Measurements from ENCODE around the gene CT45A9.
"Not testable (repeated sequence)": the region's sequence is repeated elsewhere in the genome, so short reads cannot be mapped to it uniquely, and the experiment has no call there.

CT45A9 gene, protein sequence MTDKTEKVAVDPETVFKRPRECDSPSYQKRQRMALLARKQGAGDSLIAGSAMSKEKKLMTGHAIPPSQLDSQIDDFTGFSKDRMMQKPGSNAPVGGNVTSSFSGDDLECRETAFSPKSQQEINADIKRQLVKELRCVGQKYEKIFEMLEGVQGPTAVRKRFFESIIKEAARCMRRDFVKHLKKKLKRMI

DNA sequence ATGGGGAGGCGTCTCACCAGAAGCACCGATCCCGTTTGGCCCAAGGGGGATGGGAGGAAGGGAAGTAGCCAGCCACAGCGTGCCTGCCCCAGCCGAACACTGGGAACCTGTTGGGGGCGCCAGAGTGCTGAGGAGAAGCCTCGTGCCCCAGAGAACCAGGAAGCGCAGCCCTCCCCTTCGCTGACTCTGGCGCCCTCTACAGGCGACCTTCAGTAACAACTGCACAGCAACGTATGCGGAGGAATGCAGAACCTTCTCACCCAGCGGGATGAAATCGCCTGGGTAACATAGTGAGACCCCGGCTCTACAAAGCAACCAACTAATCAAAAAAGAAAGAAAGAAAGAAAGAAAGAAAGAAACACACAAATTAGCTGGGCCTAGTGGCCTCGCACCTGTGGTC lies at the start of gene CT45A9:
TSS of gene CT45A9 (minus strand) at position 101 of the 400 bp plus-strand sequence. CDS start 3,751 bp downstream, outside the sequence.
- H3K36me3 ChIP-seq; H3K27me3 ChIP-seq; H3K4me3 ChIP-seq (ENCODE audit: low read depth in 1 of 2, low read length in 1 of 2); H3K27ac ChIP-seq; H3K4me1 ChIP-seq (ENCODE audit: control insufficient read depth in 1 of 2, insufficient read depth in 1 of 2, low read depth in 1 of 2, low read length in 1 of 2); H3K9me3 ChIP-seq: not testable (repeated sequence)

DNA sequence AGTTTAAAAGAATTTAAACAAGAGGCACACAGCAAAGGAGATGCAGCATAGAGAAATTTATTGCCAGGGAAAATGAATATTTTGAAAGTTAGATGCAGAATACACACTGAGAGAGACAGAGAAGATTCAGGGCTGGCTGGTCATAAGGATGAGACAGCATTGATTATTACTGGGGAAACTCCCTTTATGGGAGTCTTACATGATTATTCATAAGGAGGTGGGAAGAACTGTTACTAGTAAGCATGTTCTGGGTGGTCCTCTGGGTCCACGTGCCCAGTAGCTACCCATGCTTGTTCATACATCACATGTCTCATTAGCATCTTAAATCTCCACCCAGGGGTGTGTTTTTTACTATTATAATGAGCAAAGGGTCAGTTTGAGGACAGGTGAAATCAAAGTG lies 48.9 kb upstream of the CT45A9 start:
- H3K4me1 ChIP-seq (ENCODE audit: control insufficient read depth in 1 of 2, insufficient read depth in 1 of 2, low read depth in 1 of 2, low read length in 1 of 2); H3K27ac ChIP-seq; H3K9me3 ChIP-seq; H3K4me3 ChIP-seq (ENCODE audit: low read depth in 1 of 2, low read length in 1 of 2); H3K27me3 ChIP-seq; H3K36me3 ChIP-seq: not testable (repeated sequence)

DNA sequence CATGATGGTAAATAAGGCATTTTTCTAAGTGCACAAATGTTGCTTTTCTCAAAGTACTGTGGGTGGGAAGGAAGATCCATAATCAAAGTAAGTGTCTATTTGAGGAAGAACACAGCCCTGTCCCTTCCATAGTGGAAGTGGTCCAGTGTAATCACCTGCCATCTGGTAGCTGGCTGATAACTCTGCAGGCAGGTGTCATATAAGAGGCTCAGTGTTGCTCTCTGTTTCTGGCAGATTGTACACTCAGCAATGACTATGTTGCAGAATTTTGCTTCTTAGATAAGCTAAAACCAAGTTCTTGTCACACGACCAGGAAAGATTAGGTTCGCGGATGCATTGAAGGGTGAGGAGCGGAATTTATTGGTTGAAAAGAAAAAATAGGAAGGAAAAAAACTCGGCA lies 42.8 kb upstream of the CT45A9 start:
- Histone ChIP-seq H3K4me1 (ENCODE audit: control insufficient read depth in 1 of 2, insufficient read depth in 1 of 2, low read depth in 1 of 2, low read length in 1 of 2) (no peaks in the 10 kb centered on the region), H3K27me3 (no peaks in the 10 kb centered on the region), H3K36me3 (no peaks in the 10 kb centered on the region), H3K4me3 (ENCODE audit: low read depth in 1 of 2, low read length in 1 of 2) (no peak overlapping the region), H3K9me3 (no peaks in the 10 kb centered on the region), H3K27ac (no peak overlapping the region)
- TF ChIP-seq, protein P1, sequence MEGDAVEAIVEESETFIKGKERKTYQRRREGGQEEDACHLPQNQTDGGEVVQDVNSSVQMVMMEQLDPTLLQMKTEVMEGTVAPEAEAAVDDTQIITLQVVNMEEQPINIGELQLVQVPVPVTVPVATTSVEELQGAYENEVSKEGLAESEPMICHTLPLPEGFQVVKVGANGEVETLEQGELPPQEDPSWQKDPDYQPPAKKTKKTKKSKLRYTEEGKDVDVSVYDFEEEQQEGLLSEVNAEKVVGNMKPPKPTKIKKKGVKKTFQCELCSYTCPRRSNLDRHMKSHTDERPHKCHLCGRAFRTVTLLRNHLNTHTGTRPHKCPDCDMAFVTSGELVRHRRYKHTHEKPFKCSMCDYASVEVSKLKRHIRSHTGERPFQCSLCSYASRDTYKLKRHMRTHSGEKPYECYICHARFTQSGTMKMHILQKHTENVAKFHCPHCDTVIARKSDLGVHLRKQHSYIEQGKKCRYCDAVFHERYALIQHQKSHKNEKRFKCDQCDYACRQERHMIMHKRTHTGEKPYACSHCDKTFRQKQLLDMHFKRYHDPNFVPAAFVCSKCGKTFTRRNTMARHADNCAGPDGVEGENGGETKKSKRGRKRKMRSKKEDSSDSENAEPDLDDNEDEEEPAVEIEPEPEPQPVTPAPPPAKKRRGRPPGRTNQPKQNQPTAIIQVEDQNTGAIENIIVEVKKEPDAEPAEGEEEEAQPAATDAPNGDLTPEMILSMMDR (IDR thresholded peaks at IDR 0.05), result no peak

DNA sequence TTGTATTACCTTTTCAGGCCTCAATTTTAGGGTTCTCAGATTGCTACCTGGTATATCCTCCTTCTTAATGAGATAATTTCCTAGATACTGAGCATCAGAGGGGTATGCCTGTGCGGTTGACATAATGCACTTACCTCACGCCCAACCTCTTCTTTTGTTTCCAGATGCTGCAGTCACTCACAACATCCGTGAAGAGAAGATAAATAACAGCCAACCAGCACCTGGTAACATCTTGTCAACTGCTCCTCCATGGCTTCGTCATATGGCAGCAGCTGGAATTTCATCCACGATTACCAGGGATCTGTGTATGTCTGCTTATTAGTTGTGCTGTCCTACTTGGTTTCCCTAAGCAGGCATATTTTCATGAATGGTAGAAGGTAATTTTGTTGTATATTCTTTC lies 38.6 kb upstream of the CT45A9 start:
- H3K36me3 ChIP-seq, result no peaks in the 10 kb centered on the region
- no peaks in the 10 kb centered on the region for H3K9me3 ChIP-seq
- H3K4me3 ChIP-seq (ENCODE audit: low read depth in 1 of 2, low read length in 1 of 2), result no peak overlapping the region
- H3K4me1 ChIP-seq (ENCODE audit: control insufficient read depth in 1 of 2, insufficient read depth in 1 of 2, low read depth in 1 of 2, low read length in 1 of 2), result no peaks in the 10 kb centered on the region
- H3K27ac ChIP-seq, result no peak overlapping the region
- TF ChIP-seq, protein P1 (IDR thresholded peaks at IDR 0.05), result no peak
- H3K27me3 ChIP-seq, result no peaks in the 10 kb centered on the region

DNA sequence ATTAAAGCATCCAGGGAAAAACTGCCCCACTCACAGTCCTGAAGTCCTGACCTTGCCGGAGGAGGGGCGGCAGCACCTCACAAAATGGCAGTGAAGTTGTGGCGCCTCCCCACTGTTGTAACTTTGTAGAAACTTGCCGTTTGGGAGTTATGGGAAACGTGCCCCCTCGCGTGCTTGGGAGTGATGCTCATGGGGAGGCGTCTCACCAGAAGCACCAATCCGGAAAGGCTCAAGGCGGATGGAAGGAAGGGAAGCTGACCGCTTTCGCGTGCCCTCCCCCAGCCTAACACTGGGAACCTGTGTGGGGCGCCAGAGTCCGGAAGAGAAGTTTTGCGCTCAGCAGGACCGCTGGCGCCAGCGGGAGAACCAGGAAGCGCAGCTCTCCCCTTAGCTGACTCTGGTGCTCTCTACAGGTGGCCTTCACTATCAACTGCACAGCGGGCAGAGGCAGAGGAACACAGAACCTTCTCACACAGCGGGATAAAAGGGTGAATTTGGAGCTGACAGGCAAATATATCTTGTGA lies 21.7 kb upstream of the CT45A9 start, which contains the start of the genes CT45A10 and SAGE1:
TSS of gene CT45A10 (minus strand) at position 151 of the 524 bp plus-strand sequence. CDS start 8,100 bp downstream, outside the sequence.
TSS of gene SAGE1 (plus strand) at position 423 of the 524 bp plus-strand sequence. CDS start 2,527 bp downstream, outside the sequence.
- Histone ChIP-seq H3K9me3 (no peaks in the 10 kb centered on the region), H3K36me3 (no peaks in the 10 kb centered on the region), H3K27me3 (no peaks in the 10 kb centered on the region), H3K27ac (no peak within 1 kb of the TSS), H3K4me1 (ENCODE audit: control insufficient read depth in 1 of 2, insufficient read depth in 1 of 2, low read depth in 1 of 2, low read length in 1 of 2) (no peaks in the 10 kb centered on the region), H3K4me3 (ENCODE audit: low read depth in 1 of 2, low read length in 1 of 2) (no peak within 1 kb of the TSS)
- TF ChIP-seq, protein P1 (IDR thresholded peaks at IDR 0.05), result no peak

DNA sequence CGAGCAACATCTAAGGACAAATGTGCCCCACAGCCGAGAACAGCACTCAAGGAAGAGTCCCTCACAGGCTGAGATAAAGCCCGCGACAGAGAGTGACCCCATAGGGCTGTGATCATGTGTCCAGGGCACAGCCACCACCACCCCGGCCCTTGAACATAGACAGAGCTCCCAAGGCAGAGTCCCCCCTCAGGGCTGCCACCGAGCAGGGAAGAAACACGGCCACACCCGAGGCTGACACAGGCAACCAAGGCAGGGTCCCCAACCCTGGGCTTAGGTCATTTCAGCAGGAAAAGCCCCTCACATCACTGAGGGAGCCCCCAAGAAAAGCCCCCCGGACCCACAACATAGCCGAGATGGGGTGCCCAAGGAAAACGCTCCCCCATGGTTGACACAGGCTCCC lies 21.2 kb upstream of the CT45A9 start:
- no peaks in the 10 kb centered on the region for H3K4me1 ChIP-seq (ENCODE audit: control insufficient read depth in 1 of 2, insufficient read depth in 1 of 2, low read depth in 1 of 2, low read length in 1 of 2)
- no peak overlapping the region for H3K4me3 ChIP-seq (ENCODE audit: low read depth in 1 of 2, low read length in 1 of 2)
- no peaks in the 10 kb centered on the region for H3K9me3 ChIP-seq
- TF ChIP-seq, protein P1 (IDR thresholded peaks at IDR 0.05), result no peak
- no peaks in the 10 kb centered on the region for H3K36me3 ChIP-seq
- no peaks in the 10 kb centered on the region for H3K27me3 ChIP-seq
- H3K27ac ChIP-seq, result no peak overlapping the region
